Activated CD4-positive, CD25-positive, alpha-beta regulatory T cell (primary cell): ENCODE results near the gene AQP10.
"Not testable (repeated sequence)": the region's sequence is repeated elsewhere in the genome, so short reads cannot be mapped to it uniquely, and the experiment has no call there.

Source experiments
- DNase-seq, 4 experiments: peaks; one replicate each; lab custom pipeline; 2025; lab: John Stamatoyannopoulos, UW

The AQP10 gene

DNA sequence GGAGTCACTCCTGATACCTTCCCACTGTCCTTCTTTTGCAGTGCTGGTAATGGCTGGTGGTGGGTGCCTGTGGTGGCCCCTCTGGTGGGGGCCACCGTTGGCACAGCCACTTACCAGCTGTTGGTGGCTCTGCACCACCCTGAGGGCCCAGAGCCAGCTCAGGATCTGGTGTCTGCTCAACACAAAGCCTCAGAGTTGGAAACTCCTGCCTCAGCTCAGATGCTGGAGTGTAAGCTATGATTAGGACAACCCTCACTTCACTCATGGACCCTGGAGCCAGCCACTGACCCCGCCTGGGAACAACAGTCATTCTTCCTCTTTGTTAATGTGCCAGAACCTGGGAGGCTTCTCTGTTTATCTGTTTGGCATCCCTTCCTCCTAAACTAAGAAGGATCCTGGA, 3.3 kb downstream of the AQP10 start:
- no peak for DNase-seq

DNA sequence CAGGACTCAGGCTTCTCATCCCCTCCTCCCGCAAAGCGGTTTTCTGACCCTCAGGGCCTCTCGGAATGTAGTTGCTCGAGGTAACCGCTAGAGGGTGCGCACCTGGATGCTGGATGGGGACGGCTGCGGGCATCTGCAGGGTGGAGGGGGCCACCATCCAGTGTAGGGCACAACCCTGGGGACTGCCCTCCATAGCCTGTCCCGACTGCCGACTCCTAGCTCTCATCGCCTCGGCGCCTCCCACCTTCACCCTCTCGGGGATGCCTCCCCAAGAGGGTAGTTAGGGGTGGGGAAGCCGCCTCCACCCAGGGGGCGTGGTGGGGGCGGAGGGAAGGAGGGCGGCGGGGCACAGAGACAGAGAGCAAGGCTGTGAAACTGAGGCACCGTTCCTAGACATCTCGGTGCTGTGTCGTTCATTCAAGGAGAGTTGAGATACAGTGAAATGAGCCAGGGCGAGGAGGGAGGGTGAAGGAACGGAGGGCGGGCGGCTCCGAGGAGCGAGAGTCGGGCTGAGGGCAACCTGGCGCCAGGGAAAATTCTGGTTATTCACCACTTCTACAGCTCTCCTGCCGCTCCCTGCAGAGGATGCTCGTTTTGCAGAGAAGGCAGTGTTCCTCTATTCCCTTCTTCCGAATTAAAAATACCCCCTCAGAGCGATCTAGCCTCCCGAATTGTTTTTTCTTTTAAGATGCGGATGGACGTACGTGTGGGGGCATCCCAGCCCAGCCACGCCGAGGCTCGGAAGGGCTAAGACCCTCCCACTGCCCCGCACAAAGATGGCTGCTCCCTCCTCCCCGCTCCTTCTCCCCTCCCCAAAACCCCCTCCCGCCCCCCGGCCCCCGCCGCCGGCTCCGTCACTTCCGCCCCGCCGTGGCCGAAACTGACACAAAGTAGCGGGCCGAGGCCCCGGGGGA, 4.0 kb downstream of the AQP10 start, which contains the start of gene ATP8B2:
ATP8B2 (plus strand) TSS at position 857 of the 914 bp plus-strand sequence. CDS start 2,617 bp downstream, outside the sequence.
- peak; percentile 60 to 68 (median 65) for DNase-seq

DNA sequence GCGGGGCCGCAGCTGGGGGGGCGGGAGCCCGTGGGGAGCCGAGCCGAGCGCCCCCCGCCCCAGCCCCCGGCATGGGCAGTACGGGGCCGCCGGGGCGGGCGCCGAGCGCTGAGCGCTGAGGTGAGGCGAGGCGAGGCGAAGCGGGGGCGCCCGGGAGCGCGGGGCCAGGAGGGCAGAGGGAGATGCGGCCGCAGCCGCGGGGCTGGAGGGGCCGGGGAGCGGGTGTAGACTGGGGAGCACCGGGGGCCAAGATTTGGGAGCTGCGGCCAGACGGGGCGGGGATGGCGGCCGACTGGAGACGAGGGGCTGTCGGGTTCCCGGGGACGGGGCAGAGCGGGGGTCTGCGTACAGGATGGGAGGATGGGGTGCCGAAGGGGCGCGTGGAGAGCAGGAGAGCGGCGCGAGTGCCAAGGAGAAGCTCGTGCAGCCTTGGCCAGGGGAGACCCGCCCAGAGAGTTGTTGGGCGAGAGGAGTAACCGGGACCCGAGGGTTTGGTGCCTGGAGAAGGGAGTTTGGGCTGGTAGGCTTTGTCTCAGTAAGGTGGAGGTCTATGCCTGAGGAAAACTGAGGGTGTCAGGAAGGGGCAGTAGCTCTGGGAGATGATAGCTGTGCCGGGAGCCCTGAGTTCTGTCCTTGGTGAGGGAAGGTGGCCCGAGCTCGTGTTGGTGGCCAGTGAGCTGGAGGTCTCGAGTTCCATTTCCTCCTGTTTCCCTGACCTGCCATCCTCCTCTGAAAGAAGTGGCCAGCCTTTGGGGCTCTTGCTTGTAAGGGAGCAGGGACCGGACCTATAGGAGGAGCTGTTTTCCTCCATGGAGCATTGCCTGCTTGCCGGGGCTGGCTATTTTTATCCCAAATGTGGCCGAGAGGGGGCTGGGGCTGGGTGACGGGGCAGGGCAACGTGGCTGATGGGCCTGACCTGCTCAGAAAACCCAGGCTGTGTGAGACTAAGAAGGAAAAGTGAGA, 5.0 kb downstream of the AQP10 start:
- DNase-seq = no peak

DNA sequence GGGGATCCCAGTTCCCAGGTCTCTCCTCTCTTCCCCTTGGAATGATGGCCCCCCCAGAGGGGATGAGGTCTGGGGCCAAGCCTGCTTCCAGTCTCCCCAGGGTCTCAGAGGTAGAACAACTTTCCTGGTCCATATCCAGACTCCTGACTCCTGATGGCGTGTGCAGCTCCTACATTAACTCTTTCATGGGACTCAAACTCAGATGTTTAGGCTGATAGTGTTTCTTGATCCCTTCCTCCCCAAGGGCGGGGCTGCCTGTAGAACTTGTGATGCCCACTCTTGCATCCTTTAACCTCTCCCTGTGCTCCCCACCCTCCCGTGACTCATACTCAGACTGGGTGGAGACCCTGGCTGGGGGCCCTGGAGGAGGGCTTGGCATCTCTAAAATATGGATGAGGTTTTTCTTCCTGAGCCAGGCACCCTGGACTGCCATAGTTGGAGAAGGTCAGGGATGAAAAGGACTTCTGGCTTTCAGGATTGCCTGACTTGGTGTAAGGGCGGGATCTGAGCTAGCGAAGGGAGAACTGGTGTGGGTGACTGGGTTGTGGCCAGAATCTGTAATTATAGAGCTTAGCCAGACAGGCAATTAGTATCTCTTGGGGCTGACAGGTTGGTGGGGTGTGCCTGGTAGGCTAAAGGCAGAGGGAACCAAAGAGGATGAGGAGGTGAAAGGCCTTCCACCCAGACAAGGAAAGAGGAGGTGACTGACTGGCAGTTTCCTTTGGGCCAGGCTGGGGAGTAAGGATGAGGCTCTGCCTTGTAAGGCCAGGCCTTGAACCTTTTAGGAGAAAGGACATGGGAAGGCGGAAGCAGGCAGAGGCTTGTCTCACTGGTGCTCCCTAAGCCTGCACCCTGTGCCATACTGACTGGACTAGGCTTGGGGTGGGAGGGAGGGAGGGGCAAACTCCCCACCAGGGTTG, 5.9 kb downstream of the AQP10 start:
- no peak for DNase-seq

DNA sequence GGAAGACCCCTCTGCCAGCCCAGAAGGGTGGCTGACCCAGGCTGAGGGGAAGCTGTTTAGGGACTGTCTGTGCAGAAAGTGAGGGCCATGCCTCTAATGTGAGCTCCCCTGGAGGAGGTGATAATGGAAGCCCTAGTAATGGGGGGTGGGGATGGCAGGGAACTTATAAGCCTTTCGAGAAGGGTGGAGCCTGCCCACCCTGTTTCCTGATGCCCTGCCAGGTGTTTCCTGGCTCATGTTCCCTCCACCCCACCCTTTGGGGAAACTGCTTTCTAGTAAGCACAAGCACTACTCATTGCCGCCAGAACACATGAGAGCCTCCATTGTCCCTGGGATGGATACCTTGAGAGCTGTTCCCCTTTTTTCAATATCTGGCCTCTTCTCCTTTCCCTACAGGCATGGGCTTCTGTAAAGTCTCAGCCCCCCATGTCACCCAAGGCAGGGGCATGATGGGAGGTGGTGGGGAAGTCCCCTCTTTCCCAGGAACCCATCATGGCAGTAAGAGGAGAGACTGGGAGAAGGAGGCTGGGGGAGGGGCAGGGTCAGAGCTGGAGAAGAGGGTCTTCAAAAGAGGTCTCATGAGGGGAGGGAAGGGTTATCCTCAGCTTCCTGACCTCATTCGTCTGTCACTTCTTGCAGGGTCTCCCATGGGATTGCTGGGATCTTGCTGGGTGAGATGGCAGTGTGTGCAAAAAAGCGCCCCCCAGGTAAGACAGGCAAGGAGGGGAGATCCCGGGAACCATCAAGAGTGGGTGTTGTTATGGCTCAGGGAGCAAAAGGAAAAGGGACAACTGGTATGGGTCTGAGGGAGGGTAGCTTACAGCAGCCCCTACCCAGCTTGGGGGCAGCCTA, 6.8 kb downstream of the AQP10 start:
- DNase-seq = no peak

DNA sequence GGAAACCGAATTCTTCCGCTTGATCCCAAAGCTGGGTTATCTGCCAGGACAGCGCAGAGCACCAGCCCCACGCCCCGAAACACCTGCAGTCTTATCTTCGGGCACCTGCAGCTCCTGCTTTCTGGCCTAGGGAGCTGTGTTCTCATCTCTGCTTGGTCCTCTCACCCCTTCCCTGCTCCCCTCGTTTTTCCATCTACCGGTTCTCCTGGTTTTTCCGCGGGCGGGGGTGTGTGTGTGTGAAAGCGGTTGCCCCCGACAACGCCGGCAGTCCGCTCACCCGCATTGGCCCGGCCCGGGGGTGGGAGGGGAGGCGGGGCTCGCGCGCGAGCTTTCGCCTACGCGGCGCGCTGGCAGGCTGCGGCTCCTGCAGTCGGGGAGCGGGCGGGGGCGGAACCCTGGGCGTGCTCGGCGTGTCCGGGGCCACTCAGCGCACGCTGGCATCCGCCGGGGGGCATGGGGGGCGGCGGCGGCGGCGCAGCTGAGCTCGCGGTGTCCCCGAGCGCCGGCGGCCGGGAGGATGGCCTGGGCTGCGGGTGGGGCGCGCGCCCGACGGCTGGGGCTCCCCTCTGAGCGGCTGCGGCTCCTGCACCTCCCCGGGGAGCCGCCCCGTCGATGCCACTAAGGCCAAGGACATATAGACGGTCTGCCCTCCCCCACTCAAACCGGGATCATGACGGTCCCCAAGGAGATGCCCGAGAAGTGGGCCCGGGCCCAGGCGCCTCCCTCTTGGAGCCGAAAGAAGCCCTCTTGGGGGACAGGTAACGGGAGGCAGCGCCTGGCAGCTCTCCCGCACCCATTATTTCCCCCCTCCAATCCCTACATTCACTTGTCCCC, 7.6 kb downstream of the AQP10 start:
- peak; percentile 67 to 86 (median 76) for DNase-seq

DNA sequence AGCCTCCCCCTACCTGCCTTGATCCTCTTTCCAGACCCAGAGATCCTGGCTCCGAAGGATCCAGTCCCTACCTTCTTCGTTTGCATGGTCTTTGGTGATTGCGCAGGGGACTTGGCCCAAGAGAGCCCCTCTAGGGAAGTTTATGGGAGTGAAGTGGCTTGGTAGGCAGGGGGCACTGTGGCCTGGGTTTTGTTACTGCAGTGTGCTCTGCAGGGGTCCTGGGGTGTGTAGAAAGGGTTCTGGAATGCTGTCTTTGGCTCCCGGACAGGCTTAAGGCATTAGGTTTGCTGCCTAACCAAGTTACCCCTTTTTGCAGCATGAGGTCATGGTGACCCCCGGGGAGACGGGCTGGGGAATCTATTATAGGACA, 8.2 kb downstream of the AQP10 start:
- DNase-seq = no peak

DNA sequence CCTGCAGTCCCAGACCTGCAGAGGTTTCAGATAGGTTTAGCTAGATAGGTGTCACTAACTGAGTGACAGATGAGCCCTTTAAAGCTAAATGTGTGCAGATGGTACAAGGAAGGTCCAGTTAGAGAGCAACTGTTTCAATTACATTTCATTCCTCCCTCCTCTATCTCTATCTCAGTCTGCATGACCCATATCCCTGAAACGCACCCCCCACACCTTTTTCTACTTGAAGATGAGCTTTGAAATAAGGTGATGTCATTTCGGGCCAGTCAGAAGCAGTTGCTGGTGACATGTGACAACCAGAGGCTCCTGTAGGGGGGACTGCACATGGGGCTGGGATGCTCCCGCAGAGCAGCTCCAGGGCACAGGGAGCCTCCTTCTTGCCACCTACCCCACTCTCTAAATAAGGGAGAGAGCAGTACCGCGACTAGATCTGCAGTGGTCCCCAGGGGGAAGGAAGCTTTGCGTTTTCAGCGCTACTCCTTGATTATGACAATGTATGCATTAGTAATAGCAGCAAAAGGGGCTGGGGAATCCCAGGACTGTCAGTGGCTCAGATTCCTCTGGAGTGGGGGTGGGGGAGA, 8.7 kb downstream of the AQP10 start:
- no peak for DNase-seq

DNA sequence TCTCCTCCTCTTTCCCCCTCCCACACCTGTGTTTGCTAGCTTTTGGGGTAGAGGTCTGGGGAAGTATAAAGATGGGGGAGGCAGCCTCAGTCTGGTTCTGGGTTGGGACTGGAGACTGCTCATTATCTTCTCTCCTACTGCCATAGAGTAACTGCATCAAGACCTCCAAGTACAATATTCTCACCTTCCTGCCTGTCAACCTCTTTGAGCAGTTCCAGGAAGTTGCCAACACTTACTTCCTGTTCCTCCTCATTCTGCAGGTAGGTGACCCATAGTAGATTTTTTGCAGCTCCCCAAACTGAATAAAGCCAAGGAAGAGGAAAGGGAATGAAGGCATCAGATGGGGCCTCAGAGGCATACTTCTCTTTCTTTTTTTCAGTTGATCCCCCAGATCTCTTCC, 9.8 kb downstream of the AQP10 start:
- DNase-seq = no peak

DNA sequence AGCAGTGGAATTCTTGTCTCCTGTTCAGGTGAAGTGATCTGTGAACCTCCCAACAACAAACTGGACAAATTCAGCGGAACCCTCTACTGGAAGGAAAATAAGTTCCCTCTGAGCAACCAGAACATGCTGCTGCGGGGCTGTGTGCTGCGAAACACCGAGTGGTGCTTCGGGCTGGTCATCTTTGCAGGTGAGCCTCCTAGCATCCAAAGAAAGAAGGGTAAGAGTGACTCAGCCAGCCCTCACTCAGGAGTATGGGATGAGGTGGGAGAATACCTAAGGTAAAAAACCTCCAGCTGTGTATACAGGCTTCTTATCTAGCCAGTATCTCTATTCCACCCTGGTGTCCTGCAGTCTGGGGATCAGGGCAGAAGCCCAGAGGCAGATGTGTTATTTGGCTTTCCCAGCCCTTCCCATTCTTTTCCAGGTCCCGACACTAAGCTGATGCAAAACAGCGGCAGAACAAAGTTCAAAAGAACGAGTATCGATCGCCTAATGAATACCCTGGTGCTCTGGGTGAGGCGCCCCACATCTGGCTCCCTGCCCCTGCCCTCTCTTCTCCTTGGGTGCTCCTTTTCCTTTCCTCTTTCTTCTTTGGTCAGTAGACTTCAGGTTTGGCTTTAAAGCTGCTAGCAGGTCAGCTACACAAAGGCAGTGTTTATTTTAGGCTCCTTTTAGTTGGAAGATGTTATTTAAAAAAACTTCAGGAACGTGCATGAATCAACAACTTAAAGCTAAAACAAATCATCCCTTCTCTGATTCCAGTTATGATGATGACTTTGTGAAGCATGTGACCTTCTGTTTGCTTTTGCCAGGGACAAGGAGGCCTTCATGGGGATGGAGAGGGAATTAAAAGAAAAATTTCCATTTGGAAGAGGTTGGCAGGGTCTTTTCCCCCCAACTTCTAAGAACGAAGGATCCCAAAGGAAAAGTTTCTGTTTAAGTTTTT, 13.5 kb downstream of the AQP10 start:
- DNase-seq = no peak

DNA sequence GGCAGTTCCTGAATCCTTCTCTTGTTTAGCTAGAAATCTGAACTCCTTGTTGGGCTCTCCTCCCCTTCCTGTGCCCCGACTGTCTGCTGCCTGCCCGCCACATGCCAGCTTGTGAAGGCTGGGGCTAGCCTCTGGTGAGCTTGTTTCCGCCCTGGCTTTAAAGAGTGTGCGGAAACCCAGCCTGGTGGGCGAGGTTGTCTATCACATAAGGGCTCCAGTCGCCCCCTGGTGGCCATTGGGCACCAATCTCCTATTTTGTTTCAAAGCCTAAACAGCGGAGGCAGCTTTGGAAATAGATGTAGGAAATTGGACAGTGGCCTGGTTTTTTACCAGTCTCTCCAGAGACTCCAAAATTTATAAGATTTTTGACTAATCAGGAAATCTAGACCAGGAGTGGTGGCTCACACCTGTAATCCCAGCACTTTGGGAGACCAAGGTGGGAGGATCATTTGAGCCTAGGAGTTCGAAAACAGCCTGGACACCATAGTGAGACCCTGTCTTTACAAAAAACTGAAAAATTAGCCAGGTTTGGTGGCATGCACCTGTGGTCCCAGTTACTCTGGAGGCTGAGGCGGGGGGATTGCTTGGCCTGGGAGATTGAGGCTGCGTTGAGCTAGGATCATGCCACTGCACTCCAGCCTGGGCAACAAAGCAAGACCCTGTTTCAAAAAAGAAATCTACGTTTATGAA, 14.3 kb downstream of the AQP10 start:
- DNase-seq = peak; percentile 84 to 90 (median 86)

DNA sequence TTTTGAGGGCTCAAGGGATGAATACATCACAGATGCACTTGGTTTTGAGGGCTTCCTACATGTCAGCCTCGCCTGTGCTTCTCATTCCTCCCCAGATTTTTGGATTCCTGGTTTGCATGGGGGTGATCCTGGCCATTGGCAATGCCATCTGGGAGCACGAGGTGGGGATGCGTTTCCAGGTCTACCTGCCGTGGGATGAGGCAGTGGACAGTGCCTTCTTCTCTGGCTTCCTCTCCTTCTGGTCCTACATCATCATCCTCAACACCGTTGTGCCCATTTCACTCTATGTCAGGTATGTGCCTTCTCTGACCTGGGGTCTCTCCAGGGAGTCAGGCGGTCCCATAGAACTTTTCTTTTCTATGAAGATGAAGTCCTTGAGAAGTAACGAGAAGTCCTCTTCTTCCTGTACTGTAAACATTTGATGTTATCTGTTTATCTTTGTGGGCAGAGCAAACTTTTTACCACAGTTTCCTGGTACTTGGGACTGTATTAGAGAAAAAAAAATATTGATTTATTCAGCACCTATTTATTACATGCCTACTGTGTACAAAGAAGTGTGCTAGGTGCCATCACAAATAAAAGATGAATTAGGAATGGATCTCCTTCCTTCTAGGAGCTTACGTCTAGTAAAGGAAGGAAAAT, 16.5 kb downstream of the AQP10 start:
- DNase-seq = no peak

DNA sequence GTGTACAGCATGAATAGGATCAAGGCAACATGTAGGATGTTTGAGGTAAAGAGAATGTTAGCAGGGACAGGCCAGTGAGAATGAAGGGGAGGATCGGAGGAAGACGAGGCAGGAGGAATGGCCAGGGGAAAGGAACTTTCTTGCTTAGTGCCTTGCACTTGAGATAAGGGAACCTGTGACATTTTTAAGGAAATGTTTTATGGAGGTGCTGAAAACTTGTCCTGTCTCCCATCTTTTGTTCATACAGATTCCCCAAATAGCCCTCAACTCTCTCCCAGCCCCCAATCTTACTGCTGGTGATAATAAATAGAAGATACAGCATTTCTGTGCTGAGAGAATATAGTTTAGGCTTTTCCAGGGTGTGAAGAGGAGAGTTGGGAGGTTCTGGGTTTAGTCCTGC, 18.0 kb downstream of the AQP10 start:
- no peak for DNase-seq

DNA sequence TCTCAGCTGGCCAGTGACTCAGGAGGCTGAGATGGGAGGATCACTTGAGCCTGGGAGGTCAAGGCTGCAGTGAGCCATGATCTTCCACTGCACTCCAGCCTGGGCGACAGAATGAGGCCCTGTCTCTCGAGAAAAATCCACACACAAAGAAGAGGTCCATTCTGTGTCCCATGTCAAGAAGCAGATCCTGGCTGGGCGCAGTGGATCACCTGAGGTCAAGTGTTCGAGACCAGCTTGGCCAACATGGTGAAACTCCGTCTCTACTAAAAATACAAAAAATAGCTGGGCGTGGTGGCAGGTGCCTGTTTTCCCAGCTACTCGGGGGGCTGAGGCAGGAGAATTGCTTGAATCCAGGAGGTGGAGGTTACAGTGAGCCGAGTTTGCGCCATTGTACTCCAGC, 20.5 kb downstream of the AQP10 start:
- not testable (repeated sequence) for DNase-seq

DNA sequence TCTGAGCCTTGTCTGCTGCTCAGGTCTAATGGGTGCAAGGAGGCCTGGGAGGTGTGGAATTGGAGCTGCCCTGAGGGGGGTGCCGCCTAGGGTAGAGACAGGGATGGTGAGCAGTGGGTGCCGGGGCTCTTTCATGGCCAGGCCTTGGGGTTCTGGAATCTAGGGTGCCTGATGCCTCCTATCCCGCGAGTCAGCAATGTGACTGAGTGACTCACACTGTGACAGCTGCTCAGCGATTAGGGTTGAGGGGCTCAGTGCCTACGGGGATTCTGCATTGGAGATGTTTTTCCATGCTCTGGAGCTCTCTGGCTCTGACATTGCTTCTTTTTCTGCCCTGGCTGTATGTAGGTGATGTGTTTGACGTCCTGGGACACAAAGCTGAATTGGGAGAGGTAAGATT, 21.2 kb downstream of the AQP10 start:
- DNase-seq = no peak

DNA sequence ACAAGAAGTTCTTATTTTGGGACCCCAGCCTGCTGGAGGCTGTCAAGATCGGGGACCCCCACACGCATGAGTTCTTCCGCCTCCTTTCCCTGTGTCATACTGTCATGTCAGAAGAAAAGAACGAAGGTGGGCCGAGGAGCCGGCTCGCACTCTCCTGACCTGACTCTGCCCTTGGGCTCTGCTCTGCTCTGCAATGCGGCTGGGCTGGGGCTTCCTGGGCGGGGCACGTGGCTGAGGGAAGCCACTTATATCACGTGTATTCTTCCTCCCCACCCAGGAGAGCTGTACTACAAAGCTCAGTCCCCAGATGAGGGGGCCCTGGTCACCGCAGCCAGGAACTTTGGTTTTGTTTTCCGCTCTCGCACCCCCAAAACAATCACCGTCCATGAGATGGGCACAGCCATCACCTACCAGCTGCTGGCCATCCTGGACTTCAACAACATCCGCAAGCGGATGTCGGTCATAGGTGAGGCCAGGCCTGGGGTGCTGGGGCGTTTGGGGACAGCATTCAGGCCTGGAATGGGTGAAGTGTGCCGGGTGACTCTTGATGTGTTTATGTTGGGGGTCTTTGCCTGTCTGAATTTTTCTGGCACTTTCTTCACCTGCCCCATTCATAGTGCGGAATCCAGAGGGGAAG, 22.1 kb downstream of the AQP10 start:
- peak; percentile 39 to 65 (median 52) for DNase-seq
